Measurements from ENCODE around the gene LRRC45.

The LRRC45 gene

DNA sequence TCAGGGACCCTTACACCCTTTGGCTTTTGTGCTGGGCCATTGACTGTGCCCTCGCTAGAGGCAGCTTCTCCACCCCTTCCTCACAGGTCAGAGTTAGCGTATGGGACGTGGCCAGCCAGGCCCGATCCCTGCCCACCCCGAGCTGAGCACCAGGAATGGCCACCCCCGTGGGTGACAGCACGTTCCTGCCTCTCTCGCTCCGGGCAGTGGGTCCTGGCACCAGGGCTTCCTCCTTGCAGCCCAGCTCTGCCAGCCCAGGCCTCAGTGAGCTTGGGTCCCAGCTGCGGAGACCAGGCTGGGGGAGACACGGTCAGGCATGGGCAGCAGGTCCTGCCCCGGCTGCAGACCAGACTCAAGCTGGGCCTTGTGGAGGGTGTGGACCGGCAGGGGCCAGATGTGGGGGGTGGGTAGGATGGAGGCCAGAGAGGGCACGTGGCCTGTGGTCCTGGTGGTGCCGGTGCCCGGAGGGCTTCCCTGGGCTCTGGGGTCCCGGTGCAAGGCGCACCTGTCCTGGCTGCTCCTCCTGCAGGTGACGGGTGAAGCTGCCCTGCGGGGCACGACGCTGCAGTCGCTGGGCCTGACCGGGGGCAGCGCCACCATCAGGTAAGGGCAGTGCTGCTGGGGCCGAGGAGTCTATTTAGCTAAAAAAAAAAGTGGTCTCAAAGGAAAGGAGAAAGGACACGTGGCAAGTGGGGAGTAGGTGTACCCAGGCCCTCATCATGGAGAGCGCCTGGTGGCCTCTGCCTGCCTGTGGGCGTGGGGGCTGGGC, 27.5 kb upstream of the LRRC45 start:
- Histone ChIP-seq H3K4me2 (ENCODE audit: low read length) (no peak overlapping the region), H3K9me3 (ENCODE audit: control insufficient read depth, insufficient read depth, low read length) (no peaks in the 10 kb centered on the region), H3K36me3 (ENCODE audit: control insufficient read depth, low read length) (no peaks in the 10 kb centered on the region), H3K27me3 (ENCODE audit: control insufficient read depth, low read length) (no peaks in the 10 kb centered on the region), H3K9me2 (replicated peaks; ENCODE audit: control insufficient read depth, low read length) (no peaks in the 10 kb centered on the region), H3K4me1 (ENCODE audit: control insufficient read depth, low read length) (no peaks in the 10 kb centered on the region), H3K4me3 (ENCODE audit: low read length) (no peak overlapping the region), H3K79me2 (ENCODE audit: control insufficient read depth, low read length) (no peaks in the 10 kb centered on the region), H3F3A (ENCODE audit: control insufficient read depth, insufficient read depth) (no peaks in the 10 kb centered on the region), H4K20me1 (ENCODE audit: control insufficient read depth, insufficient read depth, low read depth, low read length) (no peaks in the 10 kb centered on the region), H3K27ac (ENCODE audit: low read depth, low read length) (no peak overlapping the region)
- TF ChIP-seq CTCF (IDR thresholded peaks at IDR 0.05; ENCODE audit: low read depth, low read length, poor library complexity, severe bottlenecking) (no peak), EZH2phosphoT487 (IDR thresholded peaks at IDR 0.05; ENCODE audit: borderline replicate concordance, low read length) (no peak)

DNA sequence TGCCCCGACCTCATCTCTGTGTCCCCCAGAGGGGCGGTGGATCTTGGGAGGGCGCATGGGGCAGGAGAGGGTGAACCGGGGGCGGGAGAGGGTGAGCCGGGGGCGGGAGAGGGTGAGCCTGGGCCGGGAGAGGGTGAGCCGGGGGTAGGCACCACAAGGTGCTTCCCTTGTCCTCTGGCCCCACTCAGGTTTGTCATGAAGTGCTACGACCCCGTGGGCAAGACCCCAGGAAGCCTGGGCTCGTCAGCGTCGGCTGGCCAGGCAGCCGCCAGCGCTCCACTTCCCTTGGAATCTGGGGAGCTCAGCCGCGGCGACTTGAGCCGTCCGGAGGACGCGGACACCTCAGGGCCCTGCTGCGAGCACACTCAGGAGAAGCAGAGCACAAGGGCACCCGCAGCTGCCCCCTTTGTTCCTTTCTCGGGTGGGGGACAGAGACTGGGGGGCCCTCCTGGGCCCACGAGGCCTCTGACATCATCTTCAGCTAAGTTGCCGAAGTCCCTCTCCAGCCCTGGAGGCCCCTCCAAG, 26.8 kb upstream of the LRRC45 start:
- H3K79me2 ChIP-seq (ENCODE audit: control insufficient read depth, low read length) = no peaks in the 10 kb centered on the region
- H4K20me1 ChIP-seq (ENCODE audit: control insufficient read depth, insufficient read depth, low read depth, low read length) = no peaks in the 10 kb centered on the region
- H3K9me3 ChIP-seq (ENCODE audit: control insufficient read depth, insufficient read depth, low read length) = no peaks in the 10 kb centered on the region
- TF ChIP-seq EZH2phosphoT487 (IDR thresholded peaks at IDR 0.05; ENCODE audit: borderline replicate concordance, low read length) (no peak), CTCF (IDR thresholded peaks at IDR 0.05; ENCODE audit: low read depth, low read length, poor library complexity, severe bottlenecking) (no peak)
- no peak overlapping the region for H3K4me3 ChIP-seq (ENCODE audit: low read length)
- no peaks in the 10 kb centered on the region for H3K9me2 ChIP-seq (replicated peaks; ENCODE audit: control insufficient read depth, low read length)
- no peak overlapping the region for H3K27ac ChIP-seq (ENCODE audit: low read depth, low read length)
- no peaks in the 10 kb centered on the region for H3F3A ChIP-seq (ENCODE audit: control insufficient read depth, insufficient read depth)
- no peaks in the 10 kb centered on the region for H3K36me3 ChIP-seq (ENCODE audit: control insufficient read depth, low read length)
- H3K4me1 ChIP-seq (ENCODE audit: control insufficient read depth, low read length) = no peaks in the 10 kb centered on the region
- no peak overlapping the region for H3K4me2 ChIP-seq (ENCODE audit: low read length)
- no peaks in the 10 kb centered on the region for H3K27me3 ChIP-seq (ENCODE audit: control insufficient read depth, low read length)

DNA sequence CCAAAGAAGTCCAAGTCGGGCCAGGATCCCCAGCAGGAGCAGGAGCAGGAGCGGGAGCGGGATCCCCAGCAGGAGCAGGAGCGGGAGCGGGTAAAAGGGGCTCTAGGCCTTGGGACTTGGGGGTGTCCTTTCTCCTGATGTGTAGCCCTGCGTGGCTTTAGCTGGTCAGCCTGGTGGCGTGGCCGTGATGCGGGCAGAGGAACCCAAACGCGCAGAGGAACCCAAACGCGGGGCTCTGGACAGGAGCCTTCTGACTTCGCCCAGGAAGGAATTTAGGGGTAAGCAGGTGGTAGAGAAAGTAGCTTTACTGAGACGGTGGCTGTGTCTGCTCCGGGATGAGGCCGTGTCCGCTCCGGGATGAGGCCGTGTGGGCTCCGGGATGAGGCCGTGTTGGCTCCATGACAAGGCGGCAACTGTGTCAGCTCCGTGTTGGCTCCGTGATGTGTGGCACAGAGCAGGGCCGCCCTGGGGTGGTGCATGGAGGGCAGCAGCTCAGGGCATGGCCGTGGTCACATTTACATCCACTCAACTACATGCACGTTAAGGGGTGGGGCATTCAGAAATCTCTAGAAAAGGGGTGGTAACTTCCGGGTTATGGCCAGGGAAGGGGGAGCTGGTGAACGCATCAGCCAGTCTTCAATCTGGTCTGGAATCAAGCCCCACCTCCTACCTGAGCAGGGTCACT, 26.2 kb upstream of the LRRC45 start:
- H3K27me3 ChIP-seq (ENCODE audit: control insufficient read depth, low read length) = no peaks in the 10 kb centered on the region
- no peaks in the 10 kb centered on the region for H3K9me2 ChIP-seq (replicated peaks; ENCODE audit: control insufficient read depth, low read length)
- H4K20me1 ChIP-seq (ENCODE audit: control insufficient read depth, insufficient read depth, low read depth, low read length) = no peaks in the 10 kb centered on the region
- H3K27ac ChIP-seq (ENCODE audit: low read depth, low read length) = no peak overlapping the region
- H3K4me1 ChIP-seq (ENCODE audit: control insufficient read depth, low read length) = no peaks in the 10 kb centered on the region
- H3K4me3 ChIP-seq (ENCODE audit: low read length) = no peak overlapping the region
- no peaks in the 10 kb centered on the region for H3F3A ChIP-seq (ENCODE audit: control insufficient read depth, insufficient read depth)
- H3K4me2 ChIP-seq (ENCODE audit: low read length) = no peak overlapping the region
- TF ChIP-seq EZH2phosphoT487 (IDR thresholded peaks at IDR 0.05; ENCODE audit: borderline replicate concordance, low read length) = no peak
- TF ChIP-seq CTCF (IDR thresholded peaks at IDR 0.05; ENCODE audit: low read depth, low read length, poor library complexity, severe bottlenecking) = no peak
- no peaks in the 10 kb centered on the region for H3K9me3 ChIP-seq (ENCODE audit: control insufficient read depth, insufficient read depth, low read length)
- H3K36me3 ChIP-seq (ENCODE audit: control insufficient read depth, low read length) = no peaks in the 10 kb centered on the region
- no peaks in the 10 kb centered on the region for H3K79me2 ChIP-seq (ENCODE audit: control insufficient read depth, low read length)
